Fibroblast of skin of scalp (primary cell): ENCODE data around the gene SAA1. TPM values are rescaled to one million over a fixed set of nuclear protein-coding genes. Genes with fewer than 3 reads are reported as not detected.
"Not testable (repeated sequence)": the region's sequence is repeated elsewhere in the genome, so short reads cannot be mapped to it uniquely, and the experiment has no call there.

ENCODE experiments used
- DNase-seq: peaks from one replicate; pipeline ENCODE4 v3.0.0-alpha.2; 2013
- polyA plus RNA-seq, 2 experiments: library from polyadenylated mRNA; unstranded; fragments of 120-200 nt; gene quantifications; one replicate each; pipeline ENCODE4 v1.2.1, GENCODE V29; 2013; ENCODE audit not compliant: insufficient read length in 2 of 2

The SAA1 gene
- not detected for polyA plus RNA-seq (2013, experiment 1 of 2; ENCODE audit: insufficient read length)
- polyA plus RNA-seq (2013, experiment 2 of 2; ENCODE audit: insufficient read length): not detected

- DNase-seq: no peak
These were observed at the start of gene SAA1 for GRCh38 chr11:18265949-18266348. Gene SAA1, plus strand, starts transcription at chr11:18266264. Its CDS starts 624 bp downstream, at chr11:18266888.

- DNase-seq: no peak
These were observed 44.7 kb upstream of the SAA1 start for GRCh38 chr11:18221274-18221876.

GRCh38 chr11:18222814-18223421 lies 43.1 kb upstream of the SAA1 start:
- DNase-seq: no peak

GRCh38 chr11:18223591-18224387 lies 42.3 kb upstream of the SAA1 start:
- DNase-seq: no peak

- DNase-seq: no peak
These were observed 40.2 kb upstream of the SAA1 start for GRCh38 chr11:18225913-18226312.

- no peak for DNase-seq
These were observed 36.6 kb upstream of the SAA1 start for GRCh38 chr11:18229501-18229900.

GRCh38 chr11:18230859-18231258 lies 35.2 kb upstream of the SAA1 start:
- no peak for DNase-seq

- no peak for DNase-seq
These were observed 32.2 kb upstream of the SAA1 start for GRCh38 chr11:18233912-18234311.

GRCh38 chr11:18235394-18236334 lies 30.4 kb upstream of the SAA1 start:
- DNase-seq: no peak

- no peak for DNase-seq
These were observed 29.3 kb upstream of the SAA1 start, which contains the start of gene SAA4 for GRCh38 chr11:18236664-18237356. Gene SAA4, minus strand, starts transcription at chr11:18236802. Its CDS starts 876 bp downstream, at chr11:18235926.

GRCh38 chr11:18239655-18240054 lies 26.4 kb upstream of the SAA1 start:
- no peak for DNase-seq

GRCh38 chr11:18243783-18244362 lies 22.2 kb upstream of the SAA1 start:
- DNase-seq: peak; percentile 72

GRCh38 chr11:18245396-18245795 lies 20.7 kb upstream of the SAA1 start:
- no peak for DNase-seq

GRCh38 chr11:18246379-18247190 lies 19.5 kb upstream of the SAA1 start:
- DNase-seq: not testable (repeated sequence)

- not testable (repeated sequence) for DNase-seq
These were observed 18.9 kb upstream of the SAA1 start for GRCh38 chr11:18247191-18247581.

GRCh38 chr11:18248561-18248960 lies 17.5 kb upstream of the SAA1 start, which contains the start of gene SAA2:
Gene SAA2, minus strand, starts transcription at chr11:18248668. Its CDS starts 657 bp downstream, at chr11:18248011.
- DNase-seq: no peak

- DNase-seq: no peak
These were observed 12.8 kb upstream of the SAA1 start for GRCh38 chr11:18253233-18253632.

GRCh38 chr11:18253778-18254338 lies 12.2 kb upstream of the SAA1 start:
- no peak for DNase-seq

- no peak for DNase-seq
These were observed 11.2 kb upstream of the SAA1 start for GRCh38 chr11:18254781-18255361.
